Measurements from ENCODE around the gene RSBN1L.
A peak's percentile ranks its signal among the peaks of the same experiment; 100 is the strongest.
"Not testable (repeated sequence)": the region's sequence is repeated elsewhere in the genome, so short reads cannot be mapped to it uniquely, and the experiment has no call there.

RSBN1L gene

GRCh38 chr7:77778535-77778934 is 82.3 kb downstream of the RSBN1L start:
- DNase-seq = no peak

GRCh38 chr7:77782383-77782782 is 86.1 kb downstream of the RSBN1L start:
- DNase-seq = no peak

GRCh38 chr7:77783111-77783510 is 86.9 kb downstream of the RSBN1L start:
- DNase-seq = no peak

GRCh38 chr7:77783545-77783944 is 87.3 kb downstream of the RSBN1L start:
- no peak for DNase-seq

- DNase-seq = not testable (repeated sequence)
These were observed 88.2 kb downstream of the RSBN1L start for GRCh38 chr7:77784426-77784825.

- no peak for DNase-seq
These were observed 89.8 kb downstream of the RSBN1L start for GRCh38 chr7:77786018-77786417.

- no peak for DNase-seq
These were observed 90.5 kb downstream of the RSBN1L start for GRCh38 chr7:77786741-77787140.

GRCh38 chr7:77788327-77788902 is 92.2 kb downstream of the RSBN1L start:
- DNase-seq = no peak

GRCh38 chr7:77791336-77791735 is 95.1 kb downstream of the RSBN1L start:
- DNase-seq = no peak

- DNase-seq = no peak
These were observed 95.7 kb downstream of the RSBN1L start for GRCh38 chr7:77791956-77792355.

- no peak for DNase-seq
These were observed 97.7 kb downstream of the RSBN1L start for GRCh38 chr7:77794000-77794399.

- DNase-seq = no peak
These were observed 99.8 kb downstream of the RSBN1L start for GRCh38 chr7:77796109-77796508.

GRCh38 chr7:77796960-77797359 is 100.7 kb downstream of the RSBN1L start:
- no peak for DNase-seq

GRCh38 chr7:77797734-77798393 is 101.6 kb downstream of the RSBN1L start:
- peak; percentile 61 for DNase-seq

- DNase-seq = peak; percentile 98
These were observed 102.3 kb downstream of the RSBN1L start, which contains the start of the genes PHTF2 and TMEM60 for GRCh38 chr7:77798394-77799077. Gene PHTF2, plus strand, starts transcription at chr7:77798773. Gene TMEM60, minus strand, starts transcription at chr7:77798434. Its CDS starts 4,061 bp downstream, at chr7:77794373.

- DNase-seq = peak; percentile 13
These were observed 103.1 kb downstream of the RSBN1L start for GRCh38 chr7:77799078-77799964.

GRCh38 chr7:77800158-77800557 is 103.9 kb downstream of the RSBN1L start:
- DNase-seq = peak; percentile 17

- no peak for DNase-seq
These were observed 104.5 kb downstream of the RSBN1L start for GRCh38 chr7:77800730-77801129.

- DNase-seq = no peak
These were observed 106.5 kb downstream of the RSBN1L start for GRCh38 chr7:77802557-77803405.

- no peak for DNase-seq
These were observed 110.2 kb downstream of the RSBN1L start for GRCh38 chr7:77806425-77806824.

GRCh38 chr7:77808517-77808916 is 112.3 kb downstream of the RSBN1L start:
- DNase-seq = no peak
